WTC11 (cell line): ENCODE measurements around the gene SYNPO2.

ENCODE experiments used
- CTCF ChIP-seq: fragments of 200-600 bp; IDR thresholded peaks from 2 replicates; pipeline ENCODE4 v1.8.0; 2022; ENCODE audit warnings: antibody characterized with exemption
- ELF4 ChIP-seq: sonication (generic); formaldehyde crosslinking; IDR thresholded peaks from 2 replicates; pipeline ENCODE4 v1.8.1; 2022; ENCODE audit warnings: low read depth, mild to moderate bottlenecking, moderate library complexity, missing genetic modification reagents
- GTF2I ChIP-seq: fragments of 250-450 bp; sonication (Bioruptor Pico); conservative IDR thresholded peaks from 2 replicates; pipeline ENCODE4 v1.4.0; 2021; ENCODE audit warnings: mild to moderate bottlenecking
- HMGXB4 ChIP-seq: sonication (generic); formaldehyde crosslinking; IDR thresholded peaks from 2 replicates; pipeline ENCODE4 v1.8.1; 2023; ENCODE audit warnings: mild to moderate bottlenecking, moderate library complexity, missing genetic modification reagents
- JUN ChIP-seq: sonication (generic); formaldehyde crosslinking; IDR thresholded peaks from 2 replicates; pipeline ENCODE4 v1.8.0; 2023; ENCODE audit warnings: mild to moderate bottlenecking, missing genetic modification reagents
- TEAD4 ChIP-seq: sonication (generic); formaldehyde crosslinking; IDR thresholded peaks from 2 replicates; pipeline ENCODE4 v1.8.0; 2022; ENCODE audit warnings: mild to moderate bottlenecking, missing genetic modification reagents
- USF1 ChIP-seq: sonication (generic); formaldehyde crosslinking; IDR thresholded peaks from 2 replicates; pipeline ENCODE4 v1.8.0; 2022; ENCODE audit warnings: mild to moderate bottlenecking, missing genetic modification reagents
- ZNF219 ChIP-seq: sonication (generic); formaldehyde crosslinking; IDR thresholded peaks from 2 replicates; pipeline ENCODE4 v1.8.0; 2023; ENCODE audit warnings: missing genetic modification reagents, mild to moderate bottlenecking, borderline replicate concordance
- ZNF425 ChIP-seq: fragments of 250-450 bp; sonication (Bioruptor Pico); conservative IDR thresholded peaks from 2 replicates; pipeline ENCODE4 v1.9.0; 2021; ENCODE audit warnings: mild to moderate bottlenecking

GRCh38 chr4:119040261-119040660, 151.6 kb downstream of the SYNPO2 start:
- TF ChIP-seq TEAD4 (CRISPR knock-in tag), result no peak
- TF ChIP-seq ZNF425 (CRISPR knock-in tag), result no peak
- no peak for TF ChIP-seq CTCF
- TF ChIP-seq USF1 (CRISPR knock-in tag), result no peak
- no peak for TF ChIP-seq HMGXB4
- TF ChIP-seq ZNF219 (CRISPR knock-in tag), result no peak
- no peak for TF ChIP-seq ELF4
- no peak for TF ChIP-seq GTF2I (CRISPR knock-in tag)
- no peak for TF ChIP-seq JUN (CRISPR knock-in tag)
